ENCODE measurements around the gene RNF166. TPM values are rescaled to one million over a fixed set of nuclear protein-coding genes. Genes with fewer than 3 reads are reported as not detected.

Gene RNF166
- total and polyA plus RNA-seq, 2 donors (not counting 3 experiments of a cell fraction or from before 2014, with no cell fraction given) = 27.6 to 38.8 TPM

DNA sequence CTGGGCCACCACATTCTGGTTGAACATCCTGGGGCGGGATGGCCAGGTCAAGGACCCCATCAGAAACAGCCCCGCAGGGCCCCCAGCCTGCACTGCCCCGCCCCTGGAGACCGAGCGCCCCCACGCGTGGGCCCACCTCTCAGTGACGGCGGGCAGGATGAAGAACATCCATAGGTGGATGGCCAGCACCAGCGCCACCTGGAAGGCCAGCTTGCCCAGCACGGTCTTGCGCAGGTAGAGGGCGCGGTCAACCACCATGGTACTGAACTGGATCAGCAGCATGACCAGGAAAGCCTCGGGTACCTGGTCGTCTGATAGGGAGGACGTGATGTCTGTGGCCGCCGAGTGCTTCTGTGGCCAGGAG lies 13.7 kb upstream of the RNF166 start:
- peaks cover 20 to 83% of the 10 kb centered on the region in 2 experiments for H3K36me3 ChIP-seq (ENCODE audit: control insufficient read depth in 2 of 2, extremely low read depth in 1 of 2, insufficient read depth in 2 of 2, low read length in 2 of 2)
- H3K4me3 ChIP-seq (replicated peaks in 1 of 3; ENCODE audit: insufficient read depth in 1 of 3, low read depth in 1 of 3, low read length in 3 of 3) = no peak overlapping the region
- no peak overlapping the region for H3K4me2 ChIP-seq (ENCODE audit: insufficient read depth, low read length)
- H3K79me2 ChIP-seq (ENCODE audit: control insufficient read depth, insufficient read depth, low read length) = no peaks in the 10 kb centered on the region
- POLR2A ChIA-PET = no interaction called here
- BruUV-seq (replicated peaks) = TSS peak; percentile 4
- FAIRE-seq (no peak), DNase-seq (ENCODE audit: low read depth, low spot score) (no peak)
- dilution Hi-C loops (cut with MboI; ENCODE audit: extremely low pct_ligation_motif_present, low sequenced_read_pairs) (no loop called here), intact Hi-C loops (cut with micrococcal nuclease) (no loop called here)
- no peaks in the 10 kb centered on the region for H3K9me3 ChIP-seq (replicated peaks; ENCODE audit: control insufficient read depth, insufficient read depth, low read length)
- no peaks in the 10 kb centered on the region for H4K20me1 ChIP-seq (replicated peaks; ENCODE audit: control insufficient read depth, extremely low read depth, insufficient read depth, low read length)
- H2AFZ ChIP-seq (ENCODE audit: low read depth, low read length) = no peak overlapping the region
- H3K27ac ChIP-seq (ENCODE audit: insufficient read depth, low read depth, low read length) = no peak overlapping the region
- H3K4me1 ChIP-seq (ENCODE audit: control insufficient read depth, extremely low read depth, insufficient read depth, low read length) = no peaks in the 10 kb centered on the region
- TF ChIP-seq, protein P1, sequence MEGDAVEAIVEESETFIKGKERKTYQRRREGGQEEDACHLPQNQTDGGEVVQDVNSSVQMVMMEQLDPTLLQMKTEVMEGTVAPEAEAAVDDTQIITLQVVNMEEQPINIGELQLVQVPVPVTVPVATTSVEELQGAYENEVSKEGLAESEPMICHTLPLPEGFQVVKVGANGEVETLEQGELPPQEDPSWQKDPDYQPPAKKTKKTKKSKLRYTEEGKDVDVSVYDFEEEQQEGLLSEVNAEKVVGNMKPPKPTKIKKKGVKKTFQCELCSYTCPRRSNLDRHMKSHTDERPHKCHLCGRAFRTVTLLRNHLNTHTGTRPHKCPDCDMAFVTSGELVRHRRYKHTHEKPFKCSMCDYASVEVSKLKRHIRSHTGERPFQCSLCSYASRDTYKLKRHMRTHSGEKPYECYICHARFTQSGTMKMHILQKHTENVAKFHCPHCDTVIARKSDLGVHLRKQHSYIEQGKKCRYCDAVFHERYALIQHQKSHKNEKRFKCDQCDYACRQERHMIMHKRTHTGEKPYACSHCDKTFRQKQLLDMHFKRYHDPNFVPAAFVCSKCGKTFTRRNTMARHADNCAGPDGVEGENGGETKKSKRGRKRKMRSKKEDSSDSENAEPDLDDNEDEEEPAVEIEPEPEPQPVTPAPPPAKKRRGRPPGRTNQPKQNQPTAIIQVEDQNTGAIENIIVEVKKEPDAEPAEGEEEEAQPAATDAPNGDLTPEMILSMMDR (IDR thresholded peaks at IDR 0.05; ENCODE audit: extremely low read depth in 1 of 2, insufficient read depth in 1 of 2, low read depth in 1 of 2, low read length in 2 of 2) = no peak
- TF ChIP-seq JUN (IDR thresholded peaks at IDR 0.05; ENCODE audit: borderline replicate concordance, insufficient read depth, insufficient read length, low read depth) = no peak
- CTCF ChIA-PET = interaction anchor here (0.6 to 4.1 kb wide), 2 partner anchors 17 to 74 kb away, joined by 3 to 19 read pairs; no protein-coding TSS in a partner anchor
- H3K27me3 ChIP-seq (ENCODE audit: control insufficient read depth in 2 of 2, insufficient read depth in 2 of 2, low read length in 2 of 2) = no peaks in the 10 kb centered on the region
- no peak overlapping the region for H3K9ac ChIP-seq (replicated peaks; ENCODE audit: extremely low read depth, insufficient read depth, low read length)
- no peaks in the 10 kb centered on the region for H3K9me1 ChIP-seq (replicated peaks; ENCODE audit: control insufficient read depth, extremely low read depth, insufficient read depth, low read length)

DNA sequence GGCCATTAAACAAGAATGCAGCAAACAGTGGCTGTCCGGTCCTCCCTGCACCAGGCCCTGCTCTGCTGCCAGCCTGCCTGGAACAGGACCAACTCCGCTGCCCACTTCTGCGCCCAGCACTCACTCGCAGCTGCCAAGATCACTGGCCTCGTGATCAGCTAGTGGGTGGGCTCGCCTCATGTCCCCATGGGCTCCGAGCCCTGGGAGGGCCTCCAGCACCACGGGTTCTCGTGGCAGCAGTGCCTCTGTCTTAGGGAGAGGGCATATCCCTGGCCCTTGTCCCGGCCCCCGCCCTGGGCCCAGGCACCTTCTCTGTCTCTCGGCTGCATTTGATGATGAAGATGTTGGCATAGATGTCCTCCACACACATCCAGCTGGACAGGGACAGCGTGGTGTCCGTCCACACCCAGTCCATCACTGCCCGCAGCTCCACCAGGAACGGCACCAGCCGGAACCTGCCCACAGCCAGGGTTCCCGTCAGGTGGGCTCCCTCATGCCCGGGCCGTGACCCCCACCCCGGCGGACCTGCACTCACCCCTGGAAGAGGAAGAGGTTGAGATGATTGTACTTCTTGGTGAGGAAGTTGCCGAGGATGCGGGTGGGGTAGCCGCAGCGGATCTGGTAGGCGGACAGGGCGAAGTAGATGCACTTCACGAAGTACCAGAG lies 13.2 kb upstream of the RNF166 start:
- dilution Hi-C loops (cut with MboI; ENCODE audit: extremely low pct_ligation_motif_present, low sequenced_read_pairs) = no loop called here
- H3K9ac ChIP-seq (replicated peaks; ENCODE audit: extremely low read depth, insufficient read depth, low read length) = no peak overlapping the region
- H3K36me3 ChIP-seq (ENCODE audit: control insufficient read depth in 2 of 2, extremely low read depth in 1 of 2, insufficient read depth in 2 of 2, low read length in 2 of 2) = peaks cover 23 to 82% of the 10 kb centered on the region in 2 experiments
- FAIRE-seq = no peak
- intact Hi-C loops (cut with micrococcal nuclease) = no loop called here
- H3K9me1 ChIP-seq (replicated peaks; ENCODE audit: control insufficient read depth, extremely low read depth, insufficient read depth, low read length) = no peaks in the 10 kb centered on the region
- no peak for TF ChIP-seq EZH2 (IDR thresholded peaks at IDR 0.05; ENCODE audit: borderline replicate concordance, low read depth, low read length, severe bottlenecking)
- TF ChIP-seq GATA2 (IDR thresholded peaks at IDR 0.05; ENCODE audit: insufficient read depth, insufficient read length, low read depth, low read length) = no peak
- no peak for TF ChIP-seq FOS (IDR thresholded peaks at IDR 0.05; ENCODE audit: borderline replicate concordance, insufficient read depth, low read length)
- no peak for TF ChIP-seq MYC (IDR thresholded peaks at IDR 0.05; ENCODE audit: low read depth, low read length)
- TF ChIP-seq, protein P1 (IDR thresholded peaks at IDR 0.05; ENCODE audit: extremely low read depth in 1 of 2, insufficient read depth in 1 of 2, low read depth in 1 of 2, low read length in 2 of 2) = no peak
- no peak for TF ChIP-seq POLR2AphosphoS5 (IDR thresholded peaks at IDR 0.05; ENCODE audit: insufficient read depth, low read depth, low read length)
- TF ChIP-seq, protein P2, sequence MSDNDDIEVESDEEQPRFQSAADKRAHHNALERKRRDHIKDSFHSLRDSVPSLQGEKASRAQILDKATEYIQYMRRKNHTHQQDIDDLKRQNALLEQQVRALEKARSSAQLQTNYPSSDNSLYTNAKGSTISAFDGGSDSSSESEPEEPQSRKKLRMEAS (IDR thresholded peaks at IDR 0.05; ENCODE audit: insufficient read depth, insufficient read length) = no peak
- TF ChIP-seq JUN (IDR thresholded peaks at IDR 0.05; ENCODE audit: borderline replicate concordance, insufficient read depth, insufficient read length, low read depth) = no peak
- no peak for TF ChIP-seq POLR2A (IDR thresholded peaks at IDR 0.05; ENCODE audit: low read depth, low read length)
- H3K4me1 ChIP-seq (ENCODE audit: control insufficient read depth, extremely low read depth, insufficient read depth, low read length) = no peaks in the 10 kb centered on the region
- no peak overlapping the region for H3K27ac ChIP-seq (ENCODE audit: insufficient read depth, low read depth, low read length)
- no peaks in the 10 kb centered on the region for H3K27me3 ChIP-seq (ENCODE audit: control insufficient read depth in 2 of 2, insufficient read depth in 2 of 2, low read length in 2 of 2)
- DNase-seq (ENCODE audit: low read depth, low spot score) = no peak
- CTCF ChIA-PET = interaction anchor here (2.1 to 4.1 kb wide), 2 partner anchors 17 to 18 kb away, joined by 11 to 19 read pairs; no protein-coding TSS in a partner anchor
- no peaks in the 10 kb centered on the region for H3K9me3 ChIP-seq (replicated peaks; ENCODE audit: control insufficient read depth, insufficient read depth, low read length)
- H4K20me1 ChIP-seq (replicated peaks; ENCODE audit: control insufficient read depth, extremely low read depth, insufficient read depth, low read length) = no peaks in the 10 kb centered on the region
- POLR2A ChIA-PET = no interaction called here
- BruUV-seq (replicated peaks) = no TSS peak
- no peak overlapping the region for H3K4me3 ChIP-seq (replicated peaks in 1 of 3; ENCODE audit: insufficient read depth in 1 of 3, low read depth in 1 of 3, low read length in 3 of 3)
- no peaks in the 10 kb centered on the region for H3K79me2 ChIP-seq (ENCODE audit: control insufficient read depth, insufficient read depth, low read length)
- no peak overlapping the region for H3K4me2 ChIP-seq (ENCODE audit: insufficient read depth, low read length)
- no peak overlapping the region for H2AFZ ChIP-seq (ENCODE audit: low read depth, low read length)

Measured in endothelial cell of umbilical vein (primary cell).